ENCODE results near the gene FGD1. TPM values are rescaled to one million over a fixed set of nuclear protein-coding genes. Genes with fewer than 3 reads are reported as not detected.

The FGD1 gene
- total RNA-seq, 1 experiment from 2014 or later = 5.8 TPM

DNA sequence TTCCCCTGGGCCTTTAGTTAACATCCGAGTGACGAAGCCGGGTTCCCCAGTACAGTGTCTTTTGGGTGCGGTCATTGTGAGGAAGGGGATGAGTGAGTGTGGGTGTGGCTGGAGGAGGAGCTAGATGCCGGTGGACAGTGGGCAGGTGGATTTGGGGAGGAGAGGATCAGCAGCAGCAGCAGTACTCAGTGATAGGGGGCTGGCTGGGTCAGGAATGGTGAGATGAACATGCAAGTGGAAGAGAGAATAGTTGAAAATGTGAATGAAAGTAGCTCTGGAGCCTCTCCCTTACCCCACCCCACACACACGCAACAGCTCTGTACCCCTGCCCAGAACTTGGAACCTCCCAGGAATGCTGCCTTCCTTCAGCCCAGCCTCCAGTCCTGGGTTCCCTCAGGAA is 51.3 kb downstream of the FGD1 start:
- no peaks in the 10 kb centered on the region for H3K9me2 ChIP-seq (ENCODE audit: insufficient read depth)
- H3K4me2 ChIP-seq (ENCODE audit: low read length) = no peak overlapping the region
- DNase-seq (ENCODE audit: low read depth, low spot score) (no peak), ATAC-seq (no peak)
- CTCF ChIA-PET = no interaction called here
- no peaks in the 10 kb centered on the region for H3K9me3 ChIP-seq (ENCODE audit: control insufficient read depth in 1 of 2, insufficient read depth in 1 of 2, low read depth in 1 of 2, low read length in 2 of 2)
- no peak overlapping the region for H2AFZ ChIP-seq (ENCODE audit: low read depth, low read length, poor library complexity, severe bottlenecking)
- TF ChIP-seq, protein P1, sequence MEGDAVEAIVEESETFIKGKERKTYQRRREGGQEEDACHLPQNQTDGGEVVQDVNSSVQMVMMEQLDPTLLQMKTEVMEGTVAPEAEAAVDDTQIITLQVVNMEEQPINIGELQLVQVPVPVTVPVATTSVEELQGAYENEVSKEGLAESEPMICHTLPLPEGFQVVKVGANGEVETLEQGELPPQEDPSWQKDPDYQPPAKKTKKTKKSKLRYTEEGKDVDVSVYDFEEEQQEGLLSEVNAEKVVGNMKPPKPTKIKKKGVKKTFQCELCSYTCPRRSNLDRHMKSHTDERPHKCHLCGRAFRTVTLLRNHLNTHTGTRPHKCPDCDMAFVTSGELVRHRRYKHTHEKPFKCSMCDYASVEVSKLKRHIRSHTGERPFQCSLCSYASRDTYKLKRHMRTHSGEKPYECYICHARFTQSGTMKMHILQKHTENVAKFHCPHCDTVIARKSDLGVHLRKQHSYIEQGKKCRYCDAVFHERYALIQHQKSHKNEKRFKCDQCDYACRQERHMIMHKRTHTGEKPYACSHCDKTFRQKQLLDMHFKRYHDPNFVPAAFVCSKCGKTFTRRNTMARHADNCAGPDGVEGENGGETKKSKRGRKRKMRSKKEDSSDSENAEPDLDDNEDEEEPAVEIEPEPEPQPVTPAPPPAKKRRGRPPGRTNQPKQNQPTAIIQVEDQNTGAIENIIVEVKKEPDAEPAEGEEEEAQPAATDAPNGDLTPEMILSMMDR (IDR thresholded peaks at IDR 0.05 in 2 of 3, conservative IDR thresholded peaks at IDR 0.05 in 1 of 3; ENCODE audit: borderline replicate concordance in 1 of 3, insufficient read depth in 1 of 3, low read depth in 2 of 3, low read length in 2 of 3) = no peak
- TF ChIP-seq, protein P2, sequence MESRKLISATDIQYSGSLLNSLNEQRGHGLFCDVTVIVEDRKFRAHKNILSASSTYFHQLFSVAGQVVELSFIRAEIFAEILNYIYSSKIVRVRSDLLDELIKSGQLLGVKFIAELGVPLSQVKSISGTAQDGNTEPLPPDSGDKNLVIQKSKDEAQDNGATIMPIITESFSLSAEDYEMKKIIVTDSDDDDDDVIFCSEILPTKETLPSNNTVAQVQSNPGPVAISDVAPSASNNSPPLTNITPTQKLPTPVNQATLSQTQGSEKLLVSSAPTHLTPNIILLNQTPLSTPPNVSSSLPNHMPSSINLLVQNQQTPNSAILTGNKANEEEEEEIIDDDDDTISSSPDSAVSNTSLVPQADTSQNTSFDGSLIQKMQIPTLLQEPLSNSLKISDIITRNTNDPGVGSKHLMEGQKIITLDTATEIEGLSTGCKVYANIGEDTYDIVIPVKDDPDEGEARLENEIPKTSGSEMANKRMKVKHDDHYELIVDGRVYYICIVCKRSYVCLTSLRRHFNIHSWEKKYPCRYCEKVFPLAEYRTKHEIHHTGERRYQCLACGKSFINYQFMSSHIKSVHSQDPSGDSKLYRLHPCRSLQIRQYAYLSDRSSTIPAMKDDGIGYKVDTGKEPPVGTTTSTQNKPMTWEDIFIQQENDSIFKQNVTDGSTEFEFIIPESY (IDR thresholded peaks at IDR 0.05; ENCODE audit: extremely low read depth, insufficient replicate concordance, low read length) = no peak
- TF ChIP-seq CEBPB (IDR thresholded peaks at IDR 0.05; ENCODE audit: low read depth) = no peak
- TF ChIP-seq TCF7L2 (IDR thresholded peaks at IDR 0.05; ENCODE audit: borderline replicate concordance, extremely low read depth, insufficient read depth, insufficient read length) = no peak
- no peak for TF ChIP-seq SIN3A (IDR thresholded peaks at IDR 0.05; ENCODE audit: low read depth)
- no peak for TF ChIP-seq POLR2AphosphoS5 (IDR thresholded peaks at IDR 0.05; ENCODE audit: low read depth, low read length)
- no peaks in the 10 kb centered on the region for H3K27me3 ChIP-seq (ENCODE audit: insufficient read depth, low read length)
- peaks cover 0 to 3% of the 10 kb centered on the region in 2 experiments; a peak in 2 of 4 replicates for H3K36me3 ChIP-seq (ENCODE audit: control insufficient read depth in 1 of 2, insufficient read depth in 2 of 2, low read length in 2 of 2)
- RAD21 ChIA-PET (ENCODE audit: low non-redundant PET in 1 of 2, low total read pairs in 2 of 2, uncharacterized antibody in 2 of 2, unreplicated experiment in 2 of 2) = no interaction called here
- peaks cover 5 to 9% of the 10 kb centered on the region in 2 experiments; a peak in 3 of 4 replicates for H3K4me1 ChIP-seq (ENCODE audit: control insufficient read depth in 1 of 2, insufficient read depth in 2 of 2, low read length in 2 of 2)
- H3K9ac ChIP-seq (ENCODE audit: low read length) = no peak overlapping the region
- POLR2A ChIA-PET = no interaction called here
- H4K20me1 ChIP-seq (ENCODE audit: insufficient read depth) = no peaks in the 10 kb centered on the region
- no peak overlapping the region for H3K4me3 ChIP-seq (replicated peaks in 1 of 2; ENCODE audit: low read depth in 1 of 2, low read length in 2 of 2)
- H3K79me2 ChIP-seq (ENCODE audit: insufficient read depth, low read length) = peaks cover 42% of the 10 kb centered on the region
- intact Hi-C loops (cut with micrococcal nuclease) = loop anchor here (10.0 kb wide), 1 partner anchor 260 kb away; the partner anchor contains the start of gene FAM120C
- BruUV-seq (replicated peaks) = TSS peak; percentile 8
- no peak overlapping the region for H3K27ac ChIP-seq (ENCODE audit: low read depth, low read length)
